LNCAP (cell line): Measurements from ENCODE around the gene FSIP1.

Source experiments
- CTCF ChIP-seq: fragments of 450-650 bp; IDR thresholded peaks from 2 replicates; pipeline ENCODE4 v1.5.1; 2017; ENCODE audit warnings: mild to moderate bottlenecking

The FSIP1 gene

GRCh38 chr15:39581793-39582285 lies 200.8 kb downstream of the FSIP1 start:
- no peak for TF ChIP-seq CTCF

GRCh38 chr15:39581242-39581792 lies 201.3 kb downstream of the FSIP1 start:
- no peak for TF ChIP-seq CTCF

- no peak for TF ChIP-seq CTCF
Measured at GRCh38 chr15:39580485-39581241, 202.0 kb downstream of the FSIP1 start, which contains the start of gene THBS1. Gene THBS1, plus strand, starts transcription at chr15:39581079. Its CDS starts 779 bp downstream, at chr15:39581858.

- peak; percentile 55 for TF ChIP-seq CTCF
Measured at GRCh38 chr15:39580117-39580484, 202.5 kb downstream of the FSIP1 start.

GRCh38 chr15:39579487-39580116 lies 203.0 kb downstream of the FSIP1 start:
- no peak for TF ChIP-seq CTCF

GRCh38 chr15:39578851-39579486 lies 203.7 kb downstream of the FSIP1 start:
- no peak for TF ChIP-seq CTCF

GRCh38 chr15:39575180-39575579 lies 207.5 kb downstream of the FSIP1 start:
- no peak for TF ChIP-seq CTCF
